Keratinocyte (primary cell): ENCODE data around the gene HSPA4L. TPM values are rescaled to one million over a fixed set of nuclear protein-coding genes. Genes with fewer than 3 reads are reported as not detected.

Experiments
- DNase-seq: peaks from one replicate; pipeline ENCODE4 v3.0.0-alpha.2; 2011; ENCODE audit warnings: low read depth, missing footprints, low spot score
- FAIRE-seq: peaks from 2 replicates; lab custom pipeline; 2011; peaks lifted over from hg19 to GRCh38; lab: Jason Lieb, UNC
- H2AFZ ChIP-seq: 2 replicates; pipeline ENCODE4 v1.6.0; 2012; ENCODE audit warnings: low read length, control low read depth, inconsistent platforms; ENCODE audit not compliant: control insufficient read depth
- H3K27ac ChIP-seq: 2 replicates; pipeline ENCODE4 v1.5.1; 2011; ENCODE audit warnings: low read length; ENCODE audit not compliant: control insufficient read depth, insufficient read depth
- H3K27me3 ChIP-seq: 3 replicates; pipeline ENCODE4 v1.6.0; 2011; ENCODE audit warnings: low read length; ENCODE audit not compliant: control insufficient read depth, insufficient read depth; ENCODE audit errors: extremely low read depth
- H3K36me3 ChIP-seq, 2 experiments: 2 replicates in 1 of 2; 3 replicates in 1 of 2; pipeline ENCODE4 v1.5.1; 2011; ENCODE audit warnings: low read length in 2 of 2, mild to moderate bottlenecking in 1 of 2; ENCODE audit not compliant: control insufficient read depth in 2 of 2, insufficient read depth in 2 of 2; ENCODE audit errors: extremely low read depth in 1 of 2
- H3K4me1 ChIP-seq: 3 replicates; pipeline ENCODE4 v1.5.1; 2011; ENCODE audit warnings: low read length; ENCODE audit not compliant: control insufficient read depth, insufficient read depth; ENCODE audit errors: extremely low read depth
- H3K4me2 ChIP-seq: 3 replicates; pipeline ENCODE4 v1.6.0; 2011; ENCODE audit warnings: low read depth, low read length; ENCODE audit not compliant: control insufficient read depth, insufficient read depth; ENCODE audit errors: extremely low read depth
- H3K4me3 ChIP-seq, 3 experiments: fragments of 200-600 bp in 1 of 3; sonication (generic) in 1 of 3; 2 replicates in 2 of 3; 3 replicates in 1 of 3; pipeline ENCODE4 v1.5.1; 2011 to 2016; ENCODE audit warnings: low read length in 3 of 3, mild to moderate bottlenecking in 3 of 3, control low read depth in 2 of 3, inconsistent platforms in 1 of 3, low read depth in 1 of 3, mixed read lengths in 1 of 3, mixed run types in 1 of 3, moderate library complexity in 1 of 3; ENCODE audit not compliant: control insufficient read depth in 2 of 3, insufficient read depth in 2 of 3; ENCODE audit errors: extremely low read depth in 1 of 3
- H3K79me2 ChIP-seq: 2 replicates; pipeline ENCODE4 v1.6.0; 2012; ENCODE audit warnings: low read length; ENCODE audit not compliant: control insufficient read depth, insufficient read depth
- H3K9ac ChIP-seq: 3 replicates; pipeline ENCODE4 v1.6.0; 2011; ENCODE audit warnings: low read length; ENCODE audit not compliant: control insufficient read depth, insufficient read depth; ENCODE audit errors: extremely low read depth
- H3K9me1 ChIP-seq: 3 replicates; pipeline ENCODE4 v1.6.0; 2011; ENCODE audit warnings: low read length; ENCODE audit not compliant: control insufficient read depth, insufficient read depth; ENCODE audit errors: extremely low read depth
- H3K9me3 ChIP-seq: 2 replicates; pipeline ENCODE4 v1.5.1; 2012; ENCODE audit warnings: low read depth, low read length; ENCODE audit not compliant: control insufficient read depth
- H4K20me1 ChIP-seq: 3 replicates; pipeline ENCODE4 v1.6.0; 2011; ENCODE audit warnings: low read length; ENCODE audit not compliant: control insufficient read depth, insufficient read depth; ENCODE audit errors: extremely low read depth
- CTCF ChIP-seq, 3 experiments: IDR thresholded peaks in 1 of 3; conservative IDR thresholded peaks in 1 of 3; optimal IDR thresholded peaks in 1 of 3; 2 replicates in 2 of 3; 3 replicates in 1 of 3; pipeline versions ENCODE3 to v1.5.1; 2011; ENCODE audit warnings: low read length in 3 of 3, mild to moderate bottlenecking in 3 of 3, moderate library complexity in 2 of 3, control low read depth in 1 of 3, inconsistent platforms in 1 of 3; ENCODE audit not compliant: insufficient read depth in 2 of 3; ENCODE audit errors: extremely low read depth in 1 of 3
- EZH2 ChIP-seq: IDR thresholded peaks from one replicate; pipeline ENCODE4 v1.6.1; 2012; ENCODE audit warnings: inconsistent platforms, mild to moderate bottlenecking, low read length, moderate library complexity
- dilution Hi-C: fragments of 300-500 bp; cut with MboI; formaldehyde crosslinking; loops from one replicate; pipeline ENCODE4 v1.7.0; 2020; ENCODE audit warnings: low sequenced_read_pairs; ENCODE audit not compliant: extremely low pct_ligation_motif_present
- polyA plus RNA-seq, 5 experiments: library from polyadenylated mRNA; depleted of rRNA in 3 of 5; stranded (reverse) in 3 of 5; stranded (forward) in 1 of 5; unstranded in 1 of 5; fragments of >200 nt; gene quantifications; 1 replicate in 1 of 5; 2 replicates in 3 of 5; 3 replicates in 1 of 5; pipeline versions ENCODE4 v1.2.1 to v1.2.3, GENCODE V29; 2011 to 2012; ENCODE audit warnings: missing spikeins in 2 of 5, low read depth in 1 of 5, low replicate concordance in 1 of 5

HSPA4L gene
- polyA plus RNA-seq, 1 donor (not counting 4 experiments of a cell fraction or from before 2014, with no cell fraction given) = 25.4 TPM

- dilution Hi-C loops = no loop called here
- H3K36me3 ChIP-seq = no peaks in the 10 kb centered on the region
- peak overlapping the region; percentile 77 for H3K27ac ChIP-seq
- no peak overlapping the region for H2AFZ ChIP-seq
- no peak overlapping the region for H3K9ac ChIP-seq
- peaks cover 2% of the 10 kb centered on the region for H3K9me3 ChIP-seq
- peak overlapping the region; percentile 66 for H3K4me2 ChIP-seq
- no peak overlapping the region for H3K4me3 ChIP-seq
- H3K4me1 ChIP-seq = peaks cover 29% of the 10 kb centered on the region
- TF ChIP-seq CTCF (optimal IDR thresholded peaks at IDR 0.05 in 1 of 3, IDR thresholded peaks at IDR 0.05 in 1 of 3, conservative IDR thresholded peaks at IDR 0.05 in 1 of 3; ENCODE audit: extremely low read depth in 1 of 3, insufficient read depth in 2 of 3, low read length in 3 of 3) = no peak
- no peak for TF ChIP-seq EZH2
- H3K27me3 ChIP-seq = no peaks in the 10 kb centered on the region
- FAIRE-seq = peak; percentile 13
- no peaks in the 10 kb centered on the region for H4K20me1 ChIP-seq
- no peak for DNase-seq
- H3K79me2 ChIP-seq = no peaks in the 10 kb centered on the region
- H3K9me1 ChIP-seq = no peaks in the 10 kb centered on the region
These were observed 75.5 kb downstream of the HSPA4L start for GRCh38 chr4:127857641-127858040.

- dilution Hi-C loops = no loop called here
- H2AFZ ChIP-seq = no peak overlapping the region
- DNase-seq = no peak
These were observed 86.1 kb downstream of the HSPA4L start for GRCh38 chr4:127868196-127868595.

More at GRCh38 chr4:127868196-127868595, 86.1 kb downstream of the HSPA4L start:
- Histone ChIP-seq H3K9ac (no peak overlapping the region), H3K27me3 (no peaks in the 10 kb centered on the region), H3K9me3 (no peaks in the 10 kb centered on the region), H3K4me3 (no peak overlapping the region), H3K27ac (no peak overlapping the region), H3K4me1 (peaks cover 12% of the 10 kb centered on the region), H3K79me2 (peaks cover 2% of the 10 kb centered on the region), H4K20me1 (no peaks in the 10 kb centered on the region), H3K36me3 (no peaks in the 10 kb centered on the region), H3K9me1 (peaks cover 2% of the 10 kb centered on the region), H3K4me2 (no peak overlapping the region)
- FAIRE-seq = no peak
- TF ChIP-seq CTCF (optimal IDR thresholded peaks at IDR 0.05 in 1 of 3, IDR thresholded peaks at IDR 0.05 in 1 of 3, conservative IDR thresholded peaks at IDR 0.05 in 1 of 3; ENCODE audit: extremely low read depth in 1 of 3, insufficient read depth in 2 of 3, low read length in 3 of 3) (no peak), EZH2 (no peak)
